OCI-LY1 (cell line): ENCODE results near the gene SHISAL2A.
A peak's percentile ranks its signal among the peaks of the same experiment; 100 is the strongest.

Experiments
- H2AFZ ChIP-seq: fragments of 200-600 bp; sonication (generic), shearing (Covaris generic); 2 replicates; pipeline ENCODE4 v1.6.0; 2014; ENCODE audit warnings: antibody characterized with exemption, mild to moderate bottlenecking, low read length
- H3F3A ChIP-seq: fragments of 200-600 bp; sonication (generic), shearing (Covaris generic); 2 replicates; pipeline ENCODE4 v1.6.0; 2014; ENCODE audit warnings: mild to moderate bottlenecking, antibody characterized with exemption, low read length, moderate library complexity; ENCODE audit not compliant: insufficient read depth
- H3K27ac ChIP-seq: fragments of 200-600 bp; sonication (generic); 2 replicates; pipeline ENCODE4 v1.5.1; 2014; ENCODE audit warnings: low read length, mixed run types, mild to moderate bottlenecking, low read depth; ENCODE audit not compliant: poor library complexity, severe bottlenecking
- H3K27me3 ChIP-seq: fragments of 200-600 bp; sonication (generic); 2 replicates; pipeline ENCODE4 v1.6.0; 2014; ENCODE audit warnings: antibody characterized with exemption, mild to moderate bottlenecking, low read length, moderate library complexity; ENCODE audit not compliant: insufficient read depth
- H3K36me3 ChIP-seq: fragments of 200-600 bp; sonication (generic); 2 replicates; pipeline ENCODE4 v1.6.1; 2014; ENCODE audit warnings: mild to moderate bottlenecking, antibody characterized with exemption, low read length, moderate library complexity, mixed read lengths; ENCODE audit not compliant: insufficient read depth
- H3K4me1 ChIP-seq: fragments of 200-600 bp; sonication (generic); 2 replicates; pipeline ENCODE4 v1.5.1; 2014; ENCODE audit warnings: mild to moderate bottlenecking, low read length, moderate library complexity; ENCODE audit not compliant: insufficient read depth, severe bottlenecking
- H3K4me2 ChIP-seq: fragments of 200-600 bp; sonication (generic), shearing (Covaris generic); 2 replicates; pipeline ENCODE4 v1.6.1; 2014; ENCODE audit warnings: low read length
- H3K4me3 ChIP-seq: fragments of 200-600 bp; sonication (generic); 2 replicates; pipeline ENCODE4 v1.5.1; 2014; ENCODE audit warnings: low read length, low read depth, mild to moderate bottlenecking, mixed read lengths; ENCODE audit not compliant: poor library complexity, severe bottlenecking
- H3K79me2 ChIP-seq: fragments of 200-600 bp; shearing (Covaris generic); 2 replicates; pipeline ENCODE4 v1.6.1; 2016; ENCODE audit warnings: mixed run types, low read length, mixed read lengths; ENCODE audit not compliant: insufficient read depth
- H3K9ac ChIP-seq: fragments of 200-600 bp; sonication (generic), shearing (Covaris generic); 2 replicates; pipeline ENCODE4 v1.6.1; 2014; ENCODE audit warnings: mild to moderate bottlenecking, low read length, mixed read lengths
- H3K9me2 ChIP-seq: fragments of 200-600 bp; sonication (generic), shearing (Covaris generic); 2 replicates; pipeline ENCODE4 v1.6.1; 2014; ENCODE audit warnings: low read depth, mild to moderate bottlenecking, low read length, mixed read lengths
- H3K9me3 ChIP-seq: fragments of 200-600 bp; shearing (Covaris generic); 2 replicates; pipeline ENCODE4 v1.6.1; 2014; ENCODE audit warnings: low read length, mixed read lengths
- H4K20me1 ChIP-seq: fragments of 200-600 bp; sonication (generic), shearing (Covaris generic); 2 replicates; pipeline ENCODE4 v1.6.0; 2016; ENCODE audit warnings: mild to moderate bottlenecking, low read length; ENCODE audit not compliant: insufficient read depth
- EZH2 ChIP-seq: fragments of 200-600 bp; sonication (generic), shearing (Covaris generic); IDR thresholded peaks from 2 replicates; pipeline ENCODE4 v1.8.0; 2017; ENCODE audit warnings: borderline replicate concordance, mixed run types, mild to moderate bottlenecking, antibody characterized with exemption, low read length, moderate library complexity, mixed read lengths
- TF ChIP-seq, protein P1 (sequence below): fragments of 200-600 bp; sonication (generic), shearing (Covaris generic); IDR thresholded peaks from 2 replicates; pipeline ENCODE4 v1.5.1; 2017; ENCODE audit warnings: mild to moderate bottlenecking, antibody characterized with exemption, low read length, moderate library complexity, mixed read lengths

The SHISAL2A gene

GRCh38 chr1:52702886-52703787, 70.2 kb downstream of the SHISAL2A start:
- Histone ChIP-seq H3K9me2 (no peaks in the 10 kb centered on the region), H3K36me3 (no peaks in the 10 kb centered on the region), H4K20me1 (no peaks in the 10 kb centered on the region), H3K27ac (peak overlapping the region; percentile 71), H3K9ac (peak overlapping the region; percentile 68), H3K4me3 (peak overlapping the region; percentile 62), H3K4me1 (peaks cover 19% of the 10 kb centered on the region), H3K27me3 (no peaks in the 10 kb centered on the region), H3F3A (no peaks in the 10 kb centered on the region), H3K4me2 (peak overlapping the region; percentile 80), H3K79me2 (no peaks in the 10 kb centered on the region), H2AFZ (peak overlapping the region; percentile 92), H3K9me3 (no peaks in the 10 kb centered on the region)
- TF ChIP-seq, protein P1, sequence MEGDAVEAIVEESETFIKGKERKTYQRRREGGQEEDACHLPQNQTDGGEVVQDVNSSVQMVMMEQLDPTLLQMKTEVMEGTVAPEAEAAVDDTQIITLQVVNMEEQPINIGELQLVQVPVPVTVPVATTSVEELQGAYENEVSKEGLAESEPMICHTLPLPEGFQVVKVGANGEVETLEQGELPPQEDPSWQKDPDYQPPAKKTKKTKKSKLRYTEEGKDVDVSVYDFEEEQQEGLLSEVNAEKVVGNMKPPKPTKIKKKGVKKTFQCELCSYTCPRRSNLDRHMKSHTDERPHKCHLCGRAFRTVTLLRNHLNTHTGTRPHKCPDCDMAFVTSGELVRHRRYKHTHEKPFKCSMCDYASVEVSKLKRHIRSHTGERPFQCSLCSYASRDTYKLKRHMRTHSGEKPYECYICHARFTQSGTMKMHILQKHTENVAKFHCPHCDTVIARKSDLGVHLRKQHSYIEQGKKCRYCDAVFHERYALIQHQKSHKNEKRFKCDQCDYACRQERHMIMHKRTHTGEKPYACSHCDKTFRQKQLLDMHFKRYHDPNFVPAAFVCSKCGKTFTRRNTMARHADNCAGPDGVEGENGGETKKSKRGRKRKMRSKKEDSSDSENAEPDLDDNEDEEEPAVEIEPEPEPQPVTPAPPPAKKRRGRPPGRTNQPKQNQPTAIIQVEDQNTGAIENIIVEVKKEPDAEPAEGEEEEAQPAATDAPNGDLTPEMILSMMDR: no peak
- no peak for TF ChIP-seq EZH2

- no peak overlapping the region for H3K4me2 ChIP-seq
- H3K36me3 ChIP-seq: no peaks in the 10 kb centered on the region
- H3F3A ChIP-seq: no peaks in the 10 kb centered on the region
- peaks cover 14% of the 10 kb centered on the region for H3K4me1 ChIP-seq
- no peaks in the 10 kb centered on the region for H3K27me3 ChIP-seq
- no peaks in the 10 kb centered on the region for H3K79me2 ChIP-seq
- H2AFZ ChIP-seq: no peak overlapping the region
- no peak overlapping the region for H3K9ac ChIP-seq
- TF ChIP-seq, protein P1: no peak
- no peak for TF ChIP-seq EZH2
- no peaks in the 10 kb centered on the region for H3K9me2 ChIP-seq
- H3K27ac ChIP-seq: no peak overlapping the region
- no peaks in the 10 kb centered on the region for H3K9me3 ChIP-seq
- H4K20me1 ChIP-seq: no peaks in the 10 kb centered on the region
- H3K4me3 ChIP-seq: no peak overlapping the region
Measured at GRCh38 chr1:52706136-52706670, 73.2 kb downstream of the SHISAL2A start.
